ENCODE measurements around the gene FIZ1. TPM values are rescaled to one million over a fixed set of nuclear protein-coding genes. Genes with fewer than 3 reads are reported as not detected.

Gene FIZ1
- total RNA-seq, 1 donor from 2014 or later: 8.4 TPM

- DNase-seq (ENCODE audit: low read depth): no peak
- Histone ChIP-seq H3K4me3 (ENCODE audit: low read depth, low read length) (peak overlapping the region; percentile 90), H3K27me3 (ENCODE audit: control insufficient read depth, insufficient read depth, low read length) (no peaks in the 10 kb centered on the region), H3K36me3 (ENCODE audit: control insufficient read depth, insufficient read depth, low read length) (no peaks in the 10 kb centered on the region)
- TF ChIP-seq CTCF (IDR thresholded peaks at IDR 0.05; ENCODE audit: insufficient read depth, low read length, poor library complexity, severe bottlenecking): no peak
Observed at GRCh38 chr19:55581145-55581822, 18.0 kb downstream of the FIZ1 start.

DNA sequence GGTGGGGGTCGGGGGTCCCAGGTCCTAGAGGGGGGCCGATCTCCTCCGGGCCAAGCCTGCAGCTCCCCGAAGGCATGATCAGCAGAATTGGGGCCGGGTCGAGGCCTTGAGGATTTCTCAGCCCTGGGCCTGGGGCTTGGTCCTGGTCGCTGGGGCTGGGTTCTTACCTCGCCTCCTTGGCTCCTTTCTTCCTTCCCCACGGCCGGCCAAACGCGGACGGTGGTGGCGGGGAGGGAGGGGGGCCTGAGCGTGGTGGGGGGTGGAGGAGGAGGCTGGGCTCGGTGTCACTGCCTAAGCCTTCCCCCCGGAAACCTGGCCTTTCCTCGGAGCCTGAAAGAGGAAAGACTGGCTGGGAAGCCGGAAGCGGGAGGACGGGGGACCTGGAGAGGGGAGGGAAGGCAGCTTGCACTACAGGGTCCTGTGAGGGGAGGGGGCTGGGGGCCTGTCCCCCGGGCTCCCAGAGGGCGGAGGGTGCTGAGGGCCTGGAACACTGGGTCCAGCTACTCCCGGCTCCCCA is 18.6 kb downstream of the FIZ1 start, which contains the start of gene ZNF579:
Gene ZNF579, minus strand, starts transcription at position 221 of the 517 bp plus-strand sequence. CDS start 1,209 bp downstream, outside the sequence.
- Histone ChIP-seq H3K36me3 (ENCODE audit: control insufficient read depth, insufficient read depth, low read length) (no peaks in the 10 kb centered on the region), H3K27me3 (ENCODE audit: control insufficient read depth, insufficient read depth, low read length) (no peaks in the 10 kb centered on the region), H3K4me3 (ENCODE audit: low read depth, low read length) (peak within 1 kb of the TSS; percentile 90)
- no peak for DNase-seq (ENCODE audit: low read depth)
- TF ChIP-seq CTCF (IDR thresholded peaks at IDR 0.05; ENCODE audit: insufficient read depth, low read length, poor library complexity, severe bottlenecking): no peak

- no peak for TF ChIP-seq CTCF (IDR thresholded peaks at IDR 0.05; ENCODE audit: insufficient read depth, low read length, poor library complexity, severe bottlenecking)
Observed at GRCh38 chr19:55579766-55580621, 19.3 kb downstream of the FIZ1 start.

GRCh38 chr19:55578761-55579747 is 20.3 kb downstream of the FIZ1 start:
- H3K36me3 ChIP-seq (ENCODE audit: control insufficient read depth, insufficient read depth, low read length): no peaks in the 10 kb centered on the region
- no peak for DNase-seq (ENCODE audit: low read depth)
- no peak for TF ChIP-seq CTCF (IDR thresholded peaks at IDR 0.05; ENCODE audit: insufficient read depth, low read length, poor library complexity, severe bottlenecking)
- peak overlapping the region; percentile 90 for H3K4me3 ChIP-seq (ENCODE audit: low read depth, low read length)
- H3K27me3 ChIP-seq (ENCODE audit: control insufficient read depth, insufficient read depth, low read length): no peaks in the 10 kb centered on the region

More at GRCh38 chr19:55579766-55580621, 19.3 kb downstream of the FIZ1 start:
- no peaks in the 10 kb centered on the region for H3K36me3 ChIP-seq (ENCODE audit: control insufficient read depth, insufficient read depth, low read length)
- no peaks in the 10 kb centered on the region for H3K27me3 ChIP-seq (ENCODE audit: control insufficient read depth, insufficient read depth, low read length)
- peak overlapping the region; percentile 90 for H3K4me3 ChIP-seq (ENCODE audit: low read depth, low read length)
- no peak for DNase-seq (ENCODE audit: low read depth)

GRCh38 chr19:55578031-55578760 is 21.1 kb downstream of the FIZ1 start:
- no peak overlapping the region for H3K4me3 ChIP-seq (ENCODE audit: low read depth, low read length)
- H3K36me3 ChIP-seq (ENCODE audit: control insufficient read depth, insufficient read depth, low read length): no peaks in the 10 kb centered on the region
- no peaks in the 10 kb centered on the region for H3K27me3 ChIP-seq (ENCODE audit: control insufficient read depth, insufficient read depth, low read length)
- no peak for DNase-seq (ENCODE audit: low read depth)
- TF ChIP-seq CTCF (IDR thresholded peaks at IDR 0.05; ENCODE audit: insufficient read depth, low read length, poor library complexity, severe bottlenecking): no peak

Data from kidney epithelial cell (primary cell).